ENCODE measurements around the gene WDSUB1. TPM values are rescaled to one million over a fixed set of nuclear protein-coding genes. Genes with fewer than 3 reads are reported as not detected.

The WDSUB1 gene
- total RNA-seq, 1 experiment from 2014 or later = 9.4 TPM

DNA sequence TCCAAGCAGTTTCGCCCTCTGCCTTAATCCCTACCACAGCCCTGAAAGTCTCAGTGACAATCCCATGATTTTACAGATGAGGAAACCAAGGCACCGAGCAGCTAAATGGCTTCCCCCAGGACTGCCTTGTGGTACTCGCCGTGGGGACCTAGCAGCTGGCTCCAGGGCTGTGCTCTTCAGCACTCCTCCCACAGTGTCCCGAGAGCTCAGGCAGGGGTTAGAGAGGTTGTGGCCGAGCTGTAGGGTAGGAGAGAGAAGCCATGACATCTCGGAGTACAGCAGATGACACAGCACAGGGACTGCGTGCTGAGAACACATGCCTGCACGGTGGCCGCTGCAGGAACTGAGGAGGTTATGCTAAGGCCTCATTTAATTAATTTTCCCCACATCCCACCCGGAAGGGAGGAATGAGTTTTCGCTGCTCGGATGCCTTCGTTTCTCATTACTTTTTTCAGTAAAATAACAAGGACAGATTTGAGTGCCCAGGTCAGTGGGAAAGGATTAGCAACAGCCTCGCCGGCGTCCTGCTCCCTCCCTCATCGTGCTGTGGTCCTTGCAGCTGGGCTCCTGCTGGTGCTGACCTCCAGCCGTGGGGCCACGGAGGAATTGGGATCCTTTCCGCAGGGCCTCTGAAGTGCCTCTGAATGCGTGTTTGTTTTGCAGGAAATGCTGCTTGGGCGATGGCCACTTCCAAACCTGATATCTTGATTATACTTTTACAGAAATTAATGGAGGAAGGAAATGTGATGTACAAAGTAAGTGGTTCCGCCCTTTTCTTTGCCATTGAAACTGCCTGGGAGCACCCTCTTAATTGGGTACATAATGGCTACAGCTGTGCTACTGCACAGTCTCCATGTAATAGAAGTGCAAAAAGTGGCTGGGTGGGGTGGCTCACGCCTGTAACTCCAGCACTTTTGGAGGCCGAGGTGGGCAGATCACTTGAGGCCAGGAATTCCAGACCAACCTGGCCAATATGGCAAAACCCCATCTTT lies 61.2 kb downstream of the WDSUB1 start:
- DNase-seq (ENCODE audit: low spot score) = no peak

DNA sequence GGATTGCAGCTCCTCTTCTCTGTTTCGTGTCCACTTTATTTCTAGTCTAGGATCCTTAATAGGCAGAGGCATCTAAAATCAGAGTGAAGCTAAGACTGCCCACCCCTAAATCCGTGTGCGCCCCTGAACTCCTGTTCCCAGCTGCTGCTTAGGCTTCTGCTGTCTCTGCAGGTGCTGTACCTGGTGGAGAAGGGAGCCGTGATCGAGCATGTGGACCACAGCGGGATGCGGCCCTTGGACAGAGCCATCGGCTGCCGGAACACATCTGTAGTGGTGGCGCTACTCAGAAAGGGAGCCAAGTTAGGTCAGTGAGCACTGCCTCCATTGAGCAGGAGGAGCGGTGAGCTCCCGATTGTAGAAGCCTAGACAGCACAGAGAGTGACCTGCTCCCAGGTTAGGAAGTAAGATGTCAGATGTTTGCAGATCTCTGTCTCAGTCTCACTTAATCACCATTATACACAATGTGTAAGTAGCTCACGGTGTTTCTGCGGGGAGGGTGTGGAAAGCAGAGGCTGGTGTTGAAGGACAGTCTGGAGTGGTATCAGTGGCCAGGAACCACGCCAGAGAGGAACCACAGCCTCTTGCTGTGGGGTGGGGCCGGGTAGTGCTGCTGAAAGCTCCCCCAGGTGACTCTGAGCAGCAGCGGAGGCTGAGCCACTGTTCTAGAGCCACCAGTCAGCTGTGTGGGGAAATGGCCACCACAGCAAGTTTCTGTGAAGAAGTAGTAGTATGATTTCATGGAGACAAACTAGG lies 62.3 kb downstream of the WDSUB1 start:
- no peak for DNase-seq (ENCODE audit: low spot score)

DNA sequence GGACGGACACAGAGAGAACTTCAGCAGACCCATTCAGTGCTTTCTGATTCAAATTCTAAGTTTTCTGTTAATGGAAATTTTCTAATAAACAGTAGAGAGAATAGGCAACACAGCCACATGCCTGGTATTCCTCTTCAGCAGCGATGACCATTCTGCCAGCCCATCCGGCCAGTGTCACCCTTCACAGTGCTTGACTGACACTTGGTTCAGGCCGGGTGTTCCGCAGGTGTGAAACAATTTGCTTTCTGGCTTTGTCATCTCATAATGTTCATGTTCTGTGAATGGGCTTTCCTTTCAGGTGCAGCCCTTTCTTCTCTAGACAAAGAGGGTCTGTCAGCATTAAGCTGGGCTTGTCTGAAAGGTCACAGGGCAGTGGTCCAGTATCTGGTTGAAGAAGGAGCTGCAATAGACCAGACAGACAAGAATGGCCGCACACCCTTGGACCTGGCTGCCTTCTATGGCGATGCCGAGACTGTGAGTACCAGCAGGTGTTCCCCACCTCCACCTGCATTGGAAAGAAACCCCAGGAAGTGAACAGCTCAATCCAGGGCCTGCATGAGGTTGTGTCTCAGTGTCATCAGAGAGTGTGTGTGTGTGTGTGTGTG lies 67.0 kb downstream of the WDSUB1 start:
- no peak for DNase-seq (ENCODE audit: low spot score)

DNA sequence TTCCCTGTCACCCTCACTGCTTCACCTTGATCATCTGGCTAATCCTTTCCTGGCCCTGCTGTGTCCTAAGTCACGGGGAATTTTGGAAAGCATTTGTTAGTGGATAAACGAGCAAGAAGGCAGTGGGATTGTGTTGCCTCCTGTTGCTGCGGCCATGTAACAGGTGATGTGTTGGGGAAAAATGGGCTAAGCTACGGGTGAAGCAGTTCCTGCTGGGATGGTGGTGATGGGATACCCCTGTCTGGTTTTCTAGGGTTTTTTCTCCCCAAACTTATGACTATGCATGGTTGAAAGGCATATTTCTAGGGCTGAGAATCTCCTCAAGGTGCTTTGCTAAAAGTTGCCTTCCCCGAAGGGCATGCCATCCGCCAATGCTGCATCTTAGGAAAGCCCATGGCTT lies 68.1 kb downstream of the WDSUB1 start:
- DNase-seq (ENCODE audit: low spot score) = no peak

DNA sequence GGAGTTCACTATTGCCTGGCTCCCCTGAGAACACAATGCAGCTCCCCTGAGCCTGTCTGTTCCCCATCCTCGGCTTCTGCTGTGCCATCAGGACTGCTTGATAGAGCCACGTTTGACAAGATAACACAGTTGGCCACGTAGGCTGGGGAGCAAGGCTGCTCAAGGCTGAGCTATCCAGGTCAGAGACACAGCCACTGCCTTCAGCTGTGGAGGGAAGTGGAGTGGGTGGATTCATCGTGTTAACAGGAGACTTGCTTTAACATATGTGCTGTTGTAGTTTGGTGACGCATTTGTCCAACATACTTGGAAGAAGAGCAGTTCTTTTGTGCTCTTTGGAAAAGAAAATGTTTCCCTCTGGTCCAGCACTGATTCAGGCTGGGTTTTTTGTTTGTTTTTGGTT lies 68.8 kb downstream of the WDSUB1 start:
- no peak for DNase-seq (ENCODE audit: low spot score)

DNA sequence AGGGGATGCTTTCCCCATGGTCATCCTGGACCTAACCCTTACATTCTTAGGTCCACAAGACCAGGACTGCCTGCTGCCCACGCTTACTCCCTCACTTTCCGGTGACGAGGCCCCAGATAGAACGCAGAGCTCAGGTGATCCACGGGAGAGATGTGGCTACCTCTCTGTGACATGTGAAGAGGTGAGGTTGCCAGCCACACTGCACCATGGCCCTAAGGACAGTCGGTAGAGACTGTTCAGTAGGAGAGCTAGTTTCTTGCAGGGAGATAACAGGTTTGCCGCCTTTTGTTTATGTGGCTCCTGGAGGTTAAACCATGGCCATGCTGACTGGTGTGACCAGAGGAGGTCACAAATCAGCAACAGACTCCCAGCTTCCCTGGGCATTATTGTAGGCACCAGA lies 71.4 kb downstream of the WDSUB1 start:
- no peak for DNase-seq (ENCODE audit: low spot score)

GRCh38 chr2:159214325-159214865 lies 72.1 kb downstream of the WDSUB1 start:
- DNase-seq (ENCODE audit: low spot score) = no peak

GRCh38 chr2:159213296-159213695 lies 73.2 kb downstream of the WDSUB1 start:
- DNase-seq (ENCODE audit: low spot score) = no peak

- DNase-seq (ENCODE audit: low spot score) = no peak
These were observed 74.8 kb downstream of the WDSUB1 start for GRCh38 chr2:159211447-159212396.

- DNase-seq (ENCODE audit: low spot score) = no peak
These were observed 76.9 kb downstream of the WDSUB1 start for GRCh38 chr2:159209341-159210306.

GRCh38 chr2:159208438-159208837 lies 78.1 kb downstream of the WDSUB1 start:
- DNase-seq (ENCODE audit: low spot score) = no peak

- no peak for DNase-seq (ENCODE audit: low spot score)
These were observed 79.6 kb downstream of the WDSUB1 start for GRCh38 chr2:159206736-159207380.

- DNase-seq (ENCODE audit: low spot score) = no peak
These were observed 81.9 kb downstream of the WDSUB1 start for GRCh38 chr2:159204381-159205144.

DNA sequence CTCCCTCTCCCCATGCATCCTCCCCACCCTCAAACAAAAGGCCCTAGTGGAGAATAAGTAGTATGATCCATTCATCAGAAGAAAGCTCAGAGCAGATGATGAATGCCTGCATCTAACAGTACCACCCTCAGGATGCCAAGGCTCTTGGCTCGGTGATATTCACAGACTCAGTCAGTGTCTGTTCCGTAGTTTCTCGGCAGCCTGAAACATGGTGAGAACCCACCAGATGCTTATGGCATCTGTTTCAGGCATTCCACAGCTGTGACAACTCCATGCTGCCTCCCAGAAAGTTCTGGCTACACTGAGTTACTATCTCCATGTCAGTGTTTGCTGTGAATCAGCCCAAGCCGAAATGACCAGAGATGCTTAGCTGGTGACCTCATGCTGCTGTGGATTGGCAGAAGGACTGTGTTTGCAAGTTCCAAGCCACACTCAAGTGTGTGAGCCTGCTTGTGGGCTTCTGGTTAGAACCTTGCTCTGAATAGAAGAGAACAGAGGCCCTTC lies 83.9 kb downstream of the WDSUB1 start:
- DNase-seq (ENCODE audit: low spot score) = peak; percentile 70

DNA sequence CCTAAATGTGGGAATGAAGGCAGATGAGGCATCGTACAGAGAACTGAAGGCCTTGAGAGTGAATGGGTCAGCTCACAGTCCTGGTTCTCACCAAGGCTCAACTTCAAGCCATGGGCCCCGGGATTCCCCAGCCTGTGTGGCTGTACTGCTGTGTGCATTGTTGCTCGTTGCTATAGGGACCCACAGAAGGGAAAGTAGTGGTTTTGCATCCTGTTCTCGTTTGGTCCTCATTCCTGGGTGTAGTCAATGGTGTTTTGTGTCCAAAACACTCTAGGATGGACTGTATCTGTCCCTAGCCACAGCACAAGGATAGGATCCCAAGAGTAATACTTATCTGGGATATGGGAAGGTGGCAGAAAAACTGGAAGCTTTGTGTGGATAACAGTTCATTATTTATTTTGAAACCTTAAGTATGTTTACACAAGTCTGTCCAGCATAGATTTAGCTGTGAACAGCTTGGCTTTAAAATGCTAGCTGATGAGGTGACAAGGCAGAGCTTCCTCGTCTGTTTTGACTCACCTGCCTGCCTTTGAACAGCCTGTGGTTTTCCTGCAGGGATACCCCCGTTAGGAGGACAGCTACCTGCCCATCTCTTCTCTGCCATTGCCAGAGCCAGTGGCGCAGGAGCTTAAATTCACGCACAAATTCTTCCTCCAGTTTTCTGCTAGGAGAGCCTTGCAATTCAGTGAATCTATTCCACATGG lies 85.0 kb downstream of the WDSUB1 start:
- no peak for DNase-seq (ENCODE audit: low spot score)

GRCh38 chr2:159200498-159200897 lies 86.0 kb downstream of the WDSUB1 start:
- DNase-seq (ENCODE audit: low spot score) = no peak

GRCh38 chr2:159199761-159200465 lies 86.6 kb downstream of the WDSUB1 start:
- no peak for DNase-seq (ENCODE audit: low spot score)
